Small intestine (tissue), 7 donors: ENCODE data around the gene SPTB. TPM values are rescaled to one million over a fixed set of nuclear protein-coding genes. Genes with fewer than 3 reads are reported as not detected.

ENCODE experiments used
- DNase-seq, 2 donors: peaks; one replicate each; pipeline versions ENCODE4 v3.0.0 to v3.0.0-alpha.2; 2013
- FAIRE-seq: peaks from 2 replicates; lab custom pipeline; 2012; peaks lifted over from hg19 to GRCh38; lab: Jason Lieb, UNC
- H3K27ac ChIP-seq, 3 donors: one replicate each; pipeline ENCODE4 v1.5.1; 2013; ENCODE audit warnings: low read length in 2 of 3, mild to moderate bottlenecking in 2 of 3, control low read depth in 1 of 3, inconsistent platforms in 1 of 3, low read depth in 1 of 3, moderate library complexity in 1 of 3
- H3K27me3 ChIP-seq, 3 donors: one replicate each; pipeline ENCODE4 v1.6.1; 2013; ENCODE audit warnings: low read length in 3 of 3, inconsistent platforms in 1 of 3; ENCODE audit not compliant: control insufficient read depth in 3 of 3, insufficient read depth in 3 of 3
- H3K36me3 ChIP-seq, 3 donors: one replicate each; pipeline ENCODE4 v1.6.1; 2013; ENCODE audit warnings: low read length in 3 of 3, inconsistent platforms in 1 of 3, low read depth in 1 of 3, mild to moderate bottlenecking in 1 of 3, moderate library complexity in 1 of 3; ENCODE audit not compliant: control insufficient read depth in 3 of 3, insufficient read depth in 2 of 3
- H3K4me1 ChIP-seq, 3 donors: one replicate each; pipeline ENCODE4 v1.6.1; 2013; ENCODE audit warnings: low read length in 2 of 3, inconsistent platforms in 1 of 3, low read depth in 1 of 3, mild to moderate bottlenecking in 1 of 3, moderate library complexity in 1 of 3; ENCODE audit not compliant: control insufficient read depth in 3 of 3, insufficient read depth in 2 of 3
- H3K4me3 ChIP-seq, 3 donors: one replicate each; pipeline ENCODE4 v1.5.1; 2013; ENCODE audit warnings: low read length in 3 of 3, control low read depth in 1 of 3, inconsistent platforms in 1 of 3, low read depth in 1 of 3, mild to moderate bottlenecking in 1 of 3, moderate library complexity in 1 of 3
- H3K9me3 ChIP-seq, 2 donors: one replicate each; pipeline ENCODE4 v1.6.1; 2013; ENCODE audit warnings: low read depth in 1 of 2, low read length in 1 of 2; ENCODE audit not compliant: control insufficient read depth in 2 of 2, insufficient read depth in 1 of 2
- WGBS, 3 donors: extraction: QIAGEN DNeasy Blood & Tissue Kit; methylation state at CpG; one replicate each; pipeline ENCODE4 v1.1.7; 2013; 5-methylcytosine and 5-hydroxymethylcytosine counted together
- polyA plus RNA-seq, 4 donors: library from polyadenylated mRNA; stranded (reverse) in 3 of 4; unstranded in 1 of 4; fragments of 200-250 nt in 3 of 4; fragments of 120-200 nt in 1 of 4; gene quantifications; one replicate each; pipeline versions ENCODE4 v1.2.1 to v1.2.3, GENCODE V29; 2013
- donor health status: healthy with polysubstance abuse.
- donor health status: control.
- donor health status: control.
- donor health status: Bipolar disorder and iron deficiency.
- donor health status: healthy.

The SPTB gene
- polyA plus RNA-seq, 4 donors = under 0.01 to 1.2 (median 0.66) TPM

DNA sequence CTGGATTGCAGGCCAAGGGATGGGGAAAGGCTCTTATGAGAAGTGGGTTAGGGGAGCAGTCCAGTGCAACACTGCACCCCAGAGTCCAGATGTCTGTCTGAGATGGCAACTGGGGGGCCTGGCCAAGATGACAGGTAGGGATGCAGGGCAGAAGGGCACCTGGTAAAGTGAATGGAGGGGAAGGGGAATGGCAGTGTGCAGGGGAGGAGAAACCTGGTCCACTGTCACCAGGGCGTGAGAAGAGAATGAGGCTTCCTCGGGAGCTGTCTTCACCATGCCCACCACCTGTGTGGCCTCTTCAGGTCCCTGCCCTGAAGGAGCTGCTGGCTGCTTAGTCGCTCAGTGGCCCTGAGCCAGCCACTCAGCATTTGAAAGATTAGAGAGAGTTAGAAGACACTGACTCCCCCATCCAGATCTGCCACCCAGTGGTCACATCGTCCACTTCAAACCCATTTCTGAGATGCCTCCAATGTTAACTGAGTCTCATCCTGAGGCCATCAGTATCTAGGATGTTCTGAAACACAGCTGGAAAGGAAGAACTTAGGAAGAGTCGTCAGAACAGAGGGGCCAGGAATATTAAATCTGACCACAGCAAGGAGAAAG lies 118.2 kb downstream of the SPTB start:
- Histone ChIP-seq H3K4me3 (no peak overlapping the region), H3K4me1 (peaks cover 0 to 68% (median 8%) of the 10 kb centered on the region in 3 donors), H3K27me3 (no peaks in the 10 kb centered on the region), H3K36me3 (no peaks in the 10 kb centered on the region), H3K27ac (peak overlapping the region in 2 of 3 donors; percentile 1 to 43), H3K9me3 (no peaks in the 10 kb centered on the region)
- FAIRE-seq (no peak), DNase-seq (no peak)
- WGBS, 3 donors = 12 to 31% (median 28%) methylated on average over 5 of the region's 5 CpGs

DNA sequence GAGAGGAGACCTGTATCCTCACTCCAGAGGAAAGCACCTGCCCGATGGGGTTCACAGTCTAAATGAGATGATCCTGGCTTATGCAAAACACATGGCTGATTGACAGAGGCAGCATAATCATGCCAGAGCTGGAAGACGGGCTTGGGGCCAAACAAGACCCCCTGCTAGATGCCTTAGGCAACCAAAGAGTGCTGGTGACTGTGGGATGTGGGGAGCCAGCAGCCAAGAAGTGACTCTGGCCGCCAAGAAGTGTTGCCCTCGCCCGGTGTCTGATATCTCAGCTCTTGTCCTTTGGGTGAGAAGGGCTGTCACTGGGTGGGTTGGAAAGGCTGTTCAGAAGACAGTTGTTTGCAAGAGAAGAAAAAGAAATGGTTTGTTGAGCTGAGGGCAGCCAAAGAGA lies 118.8 kb downstream of the SPTB start:
- 37 to 66% (median 45%) methylated on average over 5 of the region's 5 CpGs for WGBS, 3 donors
- H3K27ac ChIP-seq = no peak overlapping the region

DNA sequence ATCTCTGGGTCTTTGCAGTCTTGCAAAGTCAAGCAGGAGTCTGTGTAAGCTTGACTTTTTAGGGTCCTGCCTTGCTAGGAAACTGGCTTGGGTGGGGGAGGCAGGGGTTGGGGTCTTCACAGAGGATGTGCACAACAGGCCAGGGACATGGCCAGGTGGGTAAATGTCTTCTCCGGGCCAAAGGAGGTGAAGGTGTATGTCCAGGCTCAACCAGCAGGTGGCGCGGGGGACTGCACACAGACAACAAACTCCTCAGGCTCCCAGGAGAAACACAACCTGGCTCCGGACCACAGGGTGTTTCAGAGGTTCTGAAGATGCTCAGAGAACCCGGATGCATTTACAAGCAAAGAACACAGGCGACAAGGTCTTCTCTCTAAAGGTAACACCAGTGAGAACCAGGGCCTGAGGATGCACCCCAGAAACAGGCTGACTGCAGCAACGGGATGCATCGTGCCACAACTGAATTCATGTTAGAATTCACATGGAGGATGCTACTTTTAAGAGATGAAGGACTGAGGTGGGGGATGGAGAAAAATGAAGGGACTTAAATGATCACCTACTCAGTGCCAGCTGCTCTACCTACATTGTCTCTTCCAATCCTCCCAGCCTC lies 119.5 kb downstream of the SPTB start:
- no peaks in the 10 kb centered on the region for H3K9me3 ChIP-seq
- H3K4me3 ChIP-seq = no peak overlapping the region
- H3K27me3 ChIP-seq = no peaks in the 10 kb centered on the region
- H3K36me3 ChIP-seq = no peaks in the 10 kb centered on the region
- no peak for FAIRE-seq
- WGBS, 3 donors = 40 to 66% (median 51%) methylated on average over 8 of the region's 8 CpGs
- H3K4me1 ChIP-seq = peaks cover 0 to 80% (median 8%) of the 10 kb centered on the region in 3 donors
- DNase-seq = peak; percentile 58 to 70
- H3K27ac ChIP-seq = no peak overlapping the region

More for the DNA sequence above, 118.8 kb downstream of the SPTB start:
- FAIRE-seq = no peak
- Histone ChIP-seq H3K36me3 (no peaks in the 10 kb centered on the region), H3K4me3 (no peak overlapping the region), H3K27me3 (no peaks in the 10 kb centered on the region), H3K4me1 (peaks cover 0 to 74% (median 8%) of the 10 kb centered on the region in 3 donors), H3K9me3 (no peaks in the 10 kb centered on the region)
- no peak for DNase-seq

DNA sequence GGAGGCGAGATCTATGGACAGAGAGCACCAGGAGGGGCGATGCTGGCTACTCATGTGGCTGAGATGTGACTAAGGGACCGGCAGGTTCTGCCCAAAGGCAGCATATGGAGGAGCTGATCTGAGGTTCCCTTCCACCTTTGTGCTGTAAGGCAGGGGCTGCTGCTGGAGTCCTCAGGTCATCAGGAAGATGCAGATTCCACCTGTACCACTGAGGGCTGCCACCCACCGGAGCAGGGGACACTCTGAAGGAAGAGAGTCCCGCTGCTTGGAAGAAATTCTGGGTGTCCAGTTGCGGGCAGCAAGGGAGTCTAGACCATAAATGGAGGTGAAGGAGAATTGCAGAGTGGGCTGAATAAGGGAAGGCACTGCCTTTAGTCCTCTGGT lies 120.2 kb downstream of the SPTB start:
- 90 to 94% (median 92%) methylated on average over 6 of the region's 6 CpGs for WGBS, 3 donors
- Histone ChIP-seq H3K4me3 (no peak overlapping the region), H3K27me3 (no peaks in the 10 kb centered on the region), H3K27ac (peak overlapping the region in 1 of 3 donors; percentile 92), H3K36me3 (no peaks in the 10 kb centered on the region), H3K9me3 (no peaks in the 10 kb centered on the region), H3K4me1 (peaks cover 0 to 85% (median 8%) of the 10 kb centered on the region in 3 donors)
- no peak for FAIRE-seq
- DNase-seq = no peak

GRCh38 chr14:64758691-64759554 lies 120.8 kb downstream of the SPTB start:
- H3K4me3 ChIP-seq = no peak overlapping the region
- DNase-seq = peak in 1 of 2 donors; percentile 88
- peaks cover 0 to under 1% (median 0%) of the 10 kb centered on the region in 3 donors for H3K36me3 ChIP-seq
- peaks cover 0 to 2% of the 10 kb centered on the region in 2 donors for H3K9me3 ChIP-seq
- no peak for FAIRE-seq
- peaks cover 0 to 80% (median 8%) of the 10 kb centered on the region in 3 donors for H3K4me1 ChIP-seq
- peak overlapping the region in 1 of 3 donors; percentile 92 for H3K27ac ChIP-seq
- H3K27me3 ChIP-seq = no peaks in the 10 kb centered on the region
- 39 to 65% (median 63%) methylated on average over 7 of the region's 7 CpGs for WGBS, 3 donors

DNA sequence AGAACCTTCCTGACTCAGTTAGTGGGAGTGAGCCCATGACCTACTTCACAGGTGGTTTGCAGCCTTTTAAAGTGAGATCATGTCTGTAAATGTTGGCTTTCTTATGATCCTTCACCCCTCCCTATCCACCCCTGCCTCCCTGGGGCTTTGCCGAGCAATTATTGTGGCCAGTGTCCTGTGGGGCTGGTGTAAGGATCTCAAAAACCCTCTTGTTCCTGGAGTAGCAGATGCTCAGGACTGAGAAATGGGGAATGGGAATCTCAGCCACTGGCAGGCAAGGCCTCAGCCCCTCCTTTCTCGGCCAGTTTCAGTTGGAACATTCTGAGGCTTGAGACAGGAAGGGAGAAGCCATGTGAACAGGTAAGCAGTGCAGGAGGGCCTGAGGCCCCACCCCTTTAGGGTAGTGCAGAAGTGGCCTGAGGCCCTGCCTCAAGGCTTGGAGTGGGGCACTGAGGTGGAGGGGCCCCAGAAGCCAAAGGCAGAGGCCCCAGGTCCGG lies 121.6 kb downstream of the SPTB start:
- H3K27me3 ChIP-seq = no peaks in the 10 kb centered on the region
- 50 to 59% (median 55%) methylated on average over 3 of the region's 3 CpGs for WGBS, 3 donors

GRCh38 chr14:64757601-64758000 lies 122.1 kb downstream of the SPTB start:
- DNase-seq = no peak
- peak overlapping the region in 1 of 3 donors; percentile 92 for H3K27ac ChIP-seq
- peaks cover 0 to 75% (median 8%) of the 10 kb centered on the region in 3 donors for H3K4me1 ChIP-seq
- H3K4me3 ChIP-seq = no peak overlapping the region
- H3K9me3 ChIP-seq = peaks cover 0 to 4% of the 10 kb centered on the region in 2 donors
- H3K27me3 ChIP-seq = no peaks in the 10 kb centered on the region
- 79 to 93% (median 90%) methylated on average over 2 to 3 of the region's 3 CpGs for WGBS, 3 donors
- FAIRE-seq = no peak
- peaks cover 0 to 5% (median 0%) of the 10 kb centered on the region in 3 donors for H3K36me3 ChIP-seq

More for the DNA sequence above, 121.6 kb downstream of the SPTB start:
- peaks cover 0 to 78% (median 8%) of the 10 kb centered on the region in 3 donors for H3K4me1 ChIP-seq
- H3K27ac ChIP-seq = peak overlapping the region in 1 of 3 donors; percentile 92
- peak in 1 of 2 donors; percentile 86 for DNase-seq
- peaks cover 0 to 4% of the 10 kb centered on the region in 2 donors for H3K9me3 ChIP-seq
- H3K4me3 ChIP-seq = no peak overlapping the region
- H3K36me3 ChIP-seq = peaks cover 0 to 5% (median 0%) of the 10 kb centered on the region in 3 donors
- no peak for FAIRE-seq

- peak in 1 of 2 donors; percentile 77 for DNase-seq
- H3K9me3 ChIP-seq = peaks cover 0 to 4% of the 10 kb centered on the region in 2 donors
- no peak overlapping the region for H3K4me3 ChIP-seq
- WGBS, 3 donors = 61 to 85% (median 78%) methylated on average over 5 of the region's 5 CpGs
- peaks cover 0 to 8% (median 0%) of the 10 kb centered on the region in 3 donors for H3K36me3 ChIP-seq
- no peak for FAIRE-seq
- H3K27ac ChIP-seq = peak overlapping the region in 1 of 3 donors; percentile 92
- peaks cover 0 to 66% (median 5%) of the 10 kb centered on the region in 3 donors for H3K4me1 ChIP-seq
- no peaks in the 10 kb centered on the region for H3K27me3 ChIP-seq
These were observed 123.0 kb downstream of the SPTB start for GRCh38 chr14:64756712-64757111.
